ES-I3 (cell line): Measurements from ENCODE around the gene DIO3.

ENCODE experiments used
- H3K36me3 ChIP-seq: 2 replicates; pipeline ENCODE4 v1.6.1; 2013; ENCODE audit warnings: mild to moderate bottlenecking, low read length, control low read depth, moderate library complexity; ENCODE audit not compliant: insufficient read depth
- H3K4me1 ChIP-seq: 2 replicates; pipeline ENCODE4 v1.6.1; 2013; ENCODE audit warnings: mild to moderate bottlenecking, control low read depth, low read length; ENCODE audit not compliant: insufficient read depth
- H3K9ac ChIP-seq: 2 replicates; pipeline ENCODE4 v1.6.1; 2013; ENCODE audit warnings: low read depth, mild to moderate bottlenecking, low read length, moderate library complexity
- H3K9me3 ChIP-seq: 2 replicates; pipeline ENCODE4 v1.6.1; 2013; ENCODE audit warnings: mild to moderate bottlenecking, low read length, moderate library complexity; ENCODE audit not compliant: control insufficient read depth, insufficient read depth

Gene DIO3

DNA sequence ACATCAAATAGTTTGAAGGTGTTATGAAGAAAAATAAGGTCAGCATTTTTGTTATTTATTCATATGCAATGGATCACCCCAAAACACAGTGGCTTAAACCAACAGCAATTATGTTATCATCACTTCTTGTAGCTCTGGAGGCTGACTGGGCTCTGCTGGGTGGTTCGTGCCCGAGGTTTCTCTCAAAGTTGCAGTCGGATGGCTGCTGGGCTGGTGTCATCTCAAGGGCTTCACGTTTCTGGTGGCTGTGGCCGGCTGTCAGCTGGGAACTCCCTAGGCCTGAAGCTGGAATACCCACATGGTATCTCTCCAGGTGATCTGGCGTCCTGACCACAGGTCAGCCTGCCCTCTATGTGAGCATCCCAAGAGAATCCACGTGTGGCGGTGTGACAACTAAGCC is 12.0 kb downstream of the DIO3 start:
- Histone ChIP-seq H3K4me1 (no peaks in the 10 kb centered on the region), H3K9ac (no peak overlapping the region)

GRCh38 chr14:101575581-101575980 is 14.3 kb downstream of the DIO3 start:
- H3K36me3 ChIP-seq, result no peaks in the 10 kb centered on the region
- no peaks in the 10 kb centered on the region for H3K4me1 ChIP-seq
- no peaks in the 10 kb centered on the region for H3K9me3 ChIP-seq
- H3K9ac ChIP-seq, result no peak overlapping the region

More for the DNA sequence above, 12.0 kb downstream of the DIO3 start:
- Histone ChIP-seq H3K36me3 (no peaks in the 10 kb centered on the region), H3K9me3 (no peaks in the 10 kb centered on the region)

DNA sequence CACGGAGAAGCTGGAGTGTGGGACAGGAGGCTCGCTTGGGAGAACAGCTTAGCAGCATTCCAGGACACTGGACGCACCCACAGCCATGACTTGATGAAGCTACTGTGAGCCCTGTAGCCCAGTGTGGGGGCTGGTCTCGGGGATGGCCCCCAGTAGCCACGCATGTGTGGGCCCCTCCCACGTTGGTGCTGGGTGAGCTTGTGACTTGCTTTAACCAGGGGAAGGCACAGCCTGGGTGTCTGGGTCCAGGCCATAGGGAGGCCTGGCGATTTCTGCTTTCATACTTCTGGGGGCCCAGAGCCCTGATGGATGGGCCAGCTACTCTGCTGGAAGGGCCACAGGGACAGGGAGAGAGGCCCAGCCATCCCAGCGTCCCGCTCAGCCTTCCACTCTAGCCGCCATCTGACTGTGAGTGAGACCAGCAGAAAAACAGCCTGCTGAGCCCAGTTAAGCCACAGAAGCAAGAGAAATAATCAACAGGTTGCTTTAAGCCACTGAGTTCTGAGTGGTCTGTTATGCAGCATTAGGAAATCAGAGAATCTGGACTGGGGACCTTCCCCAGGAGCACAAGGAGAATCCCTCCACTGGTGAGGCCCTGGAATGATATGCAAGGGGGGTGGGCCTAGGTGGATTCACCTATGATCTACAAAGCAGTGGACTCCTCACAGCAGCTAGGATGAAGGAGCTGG is 16.1 kb downstream of the DIO3 start:
- Histone ChIP-seq H3K9ac (no peak overlapping the region), H3K36me3 (no peaks in the 10 kb centered on the region), H3K9me3 (no peaks in the 10 kb centered on the region), H3K4me1 (no peaks in the 10 kb centered on the region)

DNA sequence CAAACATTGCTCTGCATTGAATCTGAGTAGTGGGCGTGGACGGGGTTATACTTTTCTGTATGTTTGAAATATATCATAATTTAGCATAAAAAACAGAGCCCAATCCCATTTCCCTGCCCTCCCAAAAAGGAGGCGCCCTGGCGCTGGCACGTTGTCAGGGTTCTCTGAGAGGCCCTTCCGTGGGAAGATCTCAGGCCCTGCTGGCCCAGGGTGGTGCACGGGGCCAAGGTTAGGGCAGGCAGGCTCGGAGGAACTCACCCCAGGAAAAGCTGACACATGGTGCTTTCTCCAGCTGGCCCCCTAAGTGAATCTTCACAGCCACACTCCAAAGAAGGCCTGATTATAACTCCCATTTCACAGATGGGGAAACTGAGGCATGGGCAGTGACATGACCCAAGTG is 17.2 kb downstream of the DIO3 start:
- Histone ChIP-seq H3K4me1 (no peaks in the 10 kb centered on the region), H3K9me3 (no peaks in the 10 kb centered on the region), H3K9ac (no peak overlapping the region), H3K36me3 (no peaks in the 10 kb centered on the region)

GRCh38 chr14:101579372-101580080 is 18.2 kb downstream of the DIO3 start:
- H3K36me3 ChIP-seq, result no peaks in the 10 kb centered on the region
- no peaks in the 10 kb centered on the region for H3K4me1 ChIP-seq
- no peaks in the 10 kb centered on the region for H3K9me3 ChIP-seq
- no peak overlapping the region for H3K9ac ChIP-seq

DNA sequence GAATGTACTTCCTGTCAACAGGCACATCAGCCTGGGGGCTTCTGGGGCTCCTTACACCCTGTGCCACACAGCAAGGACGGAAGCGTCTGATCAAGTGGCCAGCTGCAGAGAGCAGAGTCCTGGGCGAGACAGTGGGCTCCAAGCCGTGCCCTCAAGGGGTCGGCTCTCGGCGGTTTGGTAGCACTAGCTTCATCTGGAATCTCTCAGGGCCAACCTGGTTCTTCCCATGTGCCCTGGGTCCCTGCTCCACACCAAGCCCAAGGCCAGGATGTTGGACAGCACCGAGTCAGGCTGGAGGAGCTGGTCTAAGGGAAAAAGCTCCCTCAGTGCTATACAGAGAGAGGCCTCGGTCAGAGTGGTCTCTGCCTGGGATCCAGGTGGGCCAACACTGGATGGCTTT is 20.5 kb downstream of the DIO3 start:
- Histone ChIP-seq H3K4me1 (no peaks in the 10 kb centered on the region), H3K9ac (no peak overlapping the region), H3K9me3 (no peaks in the 10 kb centered on the region), H3K36me3 (no peaks in the 10 kb centered on the region)

- no peaks in the 10 kb centered on the region for H3K9me3 ChIP-seq
- H3K9ac ChIP-seq, result no peak overlapping the region
- H3K4me1 ChIP-seq, result no peaks in the 10 kb centered on the region
- no peaks in the 10 kb centered on the region for H3K36me3 ChIP-seq
Measured at GRCh38 chr14:101582294-101582693, 21.0 kb downstream of the DIO3 start.

GRCh38 chr14:101583006-101583714 is 21.9 kb downstream of the DIO3 start:
- H3K36me3 ChIP-seq, result no peaks in the 10 kb centered on the region

GRCh38 chr14:101583715-101584054 is 22.4 kb downstream of the DIO3 start:
- Histone ChIP-seq H3K4me1 (no peaks in the 10 kb centered on the region), H3K9ac (no peak overlapping the region), H3K9me3 (no peaks in the 10 kb centered on the region), H3K36me3 (no peaks in the 10 kb centered on the region)

More at GRCh38 chr14:101583006-101583714, 21.9 kb downstream of the DIO3 start:
- no peaks in the 10 kb centered on the region for H3K4me1 ChIP-seq
- H3K9me3 ChIP-seq, result no peaks in the 10 kb centered on the region
- H3K9ac ChIP-seq, result no peak overlapping the region

DNA sequence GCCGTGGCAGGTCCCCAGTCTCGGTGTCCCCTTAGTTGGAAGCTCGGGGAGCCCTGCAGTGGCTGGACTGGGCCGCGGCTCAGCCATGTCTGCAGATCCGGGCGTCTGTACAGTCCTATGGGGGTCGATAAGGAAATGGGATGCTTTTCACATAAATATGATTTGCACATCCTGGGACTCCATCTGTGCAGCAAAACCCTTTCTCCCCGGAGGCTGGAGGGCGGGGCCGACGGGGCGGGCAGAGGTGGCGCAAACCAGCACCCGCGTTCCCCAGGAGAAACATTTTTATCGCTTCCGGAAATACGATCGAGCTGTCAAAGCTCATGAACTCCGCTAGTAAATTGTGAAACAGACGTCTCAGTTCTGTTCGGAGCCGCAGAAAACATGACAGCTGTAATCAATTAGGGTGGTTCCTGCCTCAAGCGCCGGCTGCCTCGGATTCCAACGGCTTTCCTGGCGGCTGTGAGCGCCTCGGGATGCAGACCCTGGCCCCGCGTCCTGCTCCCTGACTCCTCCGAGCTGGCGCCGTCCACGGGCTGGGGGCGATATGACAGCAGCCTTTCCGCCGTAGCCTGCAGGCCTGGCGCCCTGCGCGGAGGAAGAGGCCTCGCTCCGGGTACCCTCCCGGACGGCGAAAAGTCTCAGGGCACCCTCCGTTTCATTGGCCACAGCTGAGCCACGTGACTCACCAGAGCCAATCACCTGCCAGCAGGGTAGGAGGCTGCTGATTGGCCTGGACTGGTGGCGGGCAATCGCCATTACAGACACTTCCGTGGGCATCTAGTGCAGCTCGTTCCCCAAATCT is 23.0 kb downstream of the DIO3 start:
- Histone ChIP-seq H3K9ac (no peak overlapping the region), H3K36me3 (no peaks in the 10 kb centered on the region), H3K9me3 (no peaks in the 10 kb centered on the region), H3K4me1 (no peaks in the 10 kb centered on the region)

DNA sequence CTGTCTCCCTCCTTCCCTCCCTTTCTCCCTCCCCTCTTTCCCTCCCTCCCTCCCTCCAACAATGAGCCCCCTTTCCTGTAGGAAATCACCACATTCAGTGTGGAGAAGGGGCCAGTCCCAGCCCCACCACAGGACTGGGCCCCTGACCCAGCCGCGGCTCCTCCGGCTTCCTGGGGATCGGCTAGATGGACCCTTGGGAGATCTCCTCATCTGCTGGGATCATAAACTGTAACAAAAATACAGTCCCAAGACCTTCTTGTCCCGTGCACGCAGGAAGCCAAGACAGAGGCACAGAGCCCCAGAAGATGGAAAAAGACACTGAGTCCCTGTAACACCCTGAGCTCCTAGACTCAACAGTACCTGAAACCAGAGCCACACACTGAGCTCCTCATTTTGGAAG is 23.9 kb downstream of the DIO3 start:
- H3K4me1 ChIP-seq, result no peaks in the 10 kb centered on the region
- H3K9ac ChIP-seq, result no peak overlapping the region
- no peaks in the 10 kb centered on the region for H3K36me3 ChIP-seq
- no peaks in the 10 kb centered on the region for H3K9me3 ChIP-seq

DNA sequence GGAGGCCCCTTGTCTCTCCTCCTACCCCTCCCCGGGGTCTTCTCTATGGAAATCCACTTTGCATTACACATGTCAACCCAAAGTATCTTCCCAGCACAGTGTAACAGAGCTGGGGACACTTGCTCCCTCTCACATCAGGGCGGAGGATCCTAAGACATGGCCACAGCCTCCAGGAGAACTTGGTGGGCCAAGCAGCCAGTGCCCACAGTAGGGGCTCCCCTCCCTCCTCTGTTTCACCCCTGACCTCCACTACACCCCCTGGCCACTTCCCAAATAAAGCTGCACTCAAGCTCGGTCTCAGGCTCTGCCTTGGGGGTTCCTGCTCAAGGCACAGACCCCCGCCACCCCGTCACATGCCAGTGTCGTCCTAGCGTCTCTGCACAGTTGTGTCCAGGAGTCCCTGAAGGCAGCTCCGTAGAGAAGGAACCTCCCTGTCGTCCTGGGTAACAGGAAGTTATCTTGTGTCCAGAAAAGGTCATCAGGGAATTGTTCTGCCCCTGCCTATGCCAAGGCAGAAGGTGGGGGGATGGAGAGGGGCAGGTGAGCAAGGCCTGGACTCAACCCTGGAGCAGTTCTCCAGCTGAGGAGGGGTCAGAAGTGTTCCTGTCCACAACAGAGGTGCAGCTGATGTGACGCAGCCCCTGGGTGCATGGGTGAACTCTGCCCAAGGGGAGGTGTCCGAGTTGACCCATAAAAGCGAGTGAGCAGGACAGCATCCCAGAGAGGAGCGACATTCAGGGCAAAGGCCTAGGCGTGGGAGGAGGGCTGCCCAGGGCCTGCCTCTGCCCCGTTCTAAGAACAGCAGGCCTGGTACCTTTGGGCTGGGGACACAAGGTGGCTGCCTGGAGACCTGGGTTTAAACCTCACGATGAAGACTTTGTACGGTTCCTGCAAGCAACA is 25.5 kb downstream of the DIO3 start:
- Histone ChIP-seq H3K4me1 (no peaks in the 10 kb centered on the region), H3K9me3 (no peaks in the 10 kb centered on the region)

DNA sequence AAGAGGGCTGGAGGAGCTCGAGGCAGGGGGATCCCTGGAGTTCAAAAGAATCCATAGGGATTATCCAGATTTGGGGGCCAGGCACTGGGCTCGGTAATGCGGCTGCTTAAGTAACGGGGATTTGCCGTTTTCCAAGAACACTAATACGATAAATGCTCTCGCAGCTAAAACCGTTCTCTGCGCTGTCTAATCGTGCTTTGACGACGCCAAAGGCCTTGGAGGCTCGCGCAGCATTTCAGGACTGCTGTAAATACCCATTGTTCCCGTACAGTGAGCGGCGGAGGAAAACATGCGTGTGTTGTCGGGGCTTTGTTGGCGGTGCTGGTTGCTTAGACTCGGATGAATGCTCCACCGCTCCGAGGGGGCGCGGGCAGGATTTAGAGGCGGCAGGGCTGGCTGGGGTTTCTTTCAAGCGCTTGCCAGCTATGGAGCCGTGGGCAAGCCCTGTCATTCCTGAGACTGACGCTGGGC is 26.2 kb downstream of the DIO3 start:
- Histone ChIP-seq H3K9me3 (no peaks in the 10 kb centered on the region), H3K9ac (no peak overlapping the region)

More for the DNA sequence above, 25.5 kb downstream of the DIO3 start:
- no peaks in the 10 kb centered on the region for H3K36me3 ChIP-seq
- H3K9ac ChIP-seq, result no peak overlapping the region

More for the DNA sequence above, 26.2 kb downstream of the DIO3 start:
- H3K36me3 ChIP-seq, result no peaks in the 10 kb centered on the region
- H3K4me1 ChIP-seq, result no peaks in the 10 kb centered on the region
